Measurements from ENCODE around the gene UPK3B.
"Not testable (repeated sequence)": the region's sequence is repeated elsewhere in the genome, so short reads cannot be mapped to it uniquely, and the experiment has no call there.

UPK3B gene

GRCh38 chr7:76509931-76510877 lies at the start of gene UPK3B:
Gene UPK3B, plus strand, starts transcription at chr7:76510552. Its CDS starts 101 bp downstream, at chr7:76510653.
- Mint-ChIP-seq H3K27ac (peak within 1 kb of the TSS in 1 of 3 experiments; percentile 25), H3K4me3 (no peak within 1 kb of the TSS), H3K36me3 (ENCODE audit: low read depth) (peaks cover 3% of the 10 kb centered on the region), H3K27me3 (ENCODE audit: low read depth) (no peaks in the 10 kb centered on the region), H3K9me3 (no peaks in the 10 kb centered on the region), H3K4me1 (peaks cover 4% of the 10 kb centered on the region)
- TF ChIP-seq, protein P1, sequence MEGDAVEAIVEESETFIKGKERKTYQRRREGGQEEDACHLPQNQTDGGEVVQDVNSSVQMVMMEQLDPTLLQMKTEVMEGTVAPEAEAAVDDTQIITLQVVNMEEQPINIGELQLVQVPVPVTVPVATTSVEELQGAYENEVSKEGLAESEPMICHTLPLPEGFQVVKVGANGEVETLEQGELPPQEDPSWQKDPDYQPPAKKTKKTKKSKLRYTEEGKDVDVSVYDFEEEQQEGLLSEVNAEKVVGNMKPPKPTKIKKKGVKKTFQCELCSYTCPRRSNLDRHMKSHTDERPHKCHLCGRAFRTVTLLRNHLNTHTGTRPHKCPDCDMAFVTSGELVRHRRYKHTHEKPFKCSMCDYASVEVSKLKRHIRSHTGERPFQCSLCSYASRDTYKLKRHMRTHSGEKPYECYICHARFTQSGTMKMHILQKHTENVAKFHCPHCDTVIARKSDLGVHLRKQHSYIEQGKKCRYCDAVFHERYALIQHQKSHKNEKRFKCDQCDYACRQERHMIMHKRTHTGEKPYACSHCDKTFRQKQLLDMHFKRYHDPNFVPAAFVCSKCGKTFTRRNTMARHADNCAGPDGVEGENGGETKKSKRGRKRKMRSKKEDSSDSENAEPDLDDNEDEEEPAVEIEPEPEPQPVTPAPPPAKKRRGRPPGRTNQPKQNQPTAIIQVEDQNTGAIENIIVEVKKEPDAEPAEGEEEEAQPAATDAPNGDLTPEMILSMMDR (IDR thresholded peaks at IDR 0.05; ENCODE audit: unreplicated experiment in 3 of 3) = no peak

DNA sequence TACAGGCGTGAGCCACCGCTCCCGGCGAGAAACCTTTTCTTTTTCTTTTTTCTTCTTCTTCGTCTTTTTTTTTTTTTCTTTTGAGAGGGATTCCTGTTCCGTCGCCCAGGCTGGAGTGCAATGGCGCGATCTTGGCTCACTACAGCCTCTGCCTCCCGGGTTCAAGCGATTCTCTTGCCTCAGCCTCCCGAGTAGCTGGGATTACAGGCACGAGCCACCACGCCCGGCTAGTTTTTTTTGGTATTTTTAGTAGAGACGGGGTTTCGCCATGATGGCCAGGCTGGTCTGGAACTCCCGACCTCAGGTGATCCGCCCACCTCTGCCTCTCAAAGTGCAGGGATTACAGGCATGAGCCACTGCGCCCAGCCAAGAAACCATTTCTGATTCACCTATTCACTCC lies 49.6 kb upstream of the UPK3B start:
- H3K27ac Mint-ChIP-seq; H3K36me3 Mint-ChIP-seq (ENCODE audit: low read depth); H3K4me1 Mint-ChIP-seq; H3K4me3 Mint-ChIP-seq; H3K27me3 Mint-ChIP-seq (ENCODE audit: low read depth); H3K9me3 Mint-ChIP-seq: not testable (repeated sequence)

GRCh38 chr7:76461464-76462101 lies 48.8 kb upstream of the UPK3B start, which contains the start of gene DTX2:
Gene DTX2, plus strand, starts transcription at chr7:76461709. Its CDS starts 18,801 bp downstream, at chr7:76480510.
- not testable (repeated sequence) for H3K27ac Mint-ChIP-seq; H3K36me3 Mint-ChIP-seq (ENCODE audit: low read depth); H3K9me3 Mint-ChIP-seq; H3K27me3 Mint-ChIP-seq (ENCODE audit: low read depth); H3K4me1 Mint-ChIP-seq
- peak within 1 kb of the TSS in 2 of 3 experiments; percentile 55 to 71 for H3K4me3 Mint-ChIP-seq

GRCh38 chr7:76462271-76462882 lies 48.0 kb upstream of the UPK3B start:
- H3K36me3 Mint-ChIP-seq (ENCODE audit: low read depth); H3K9me3 Mint-ChIP-seq; H3K4me3 Mint-ChIP-seq; H3K4me1 Mint-ChIP-seq; H3K27me3 Mint-ChIP-seq (ENCODE audit: low read depth); H3K27ac Mint-ChIP-seq: not testable (repeated sequence)

- not testable (repeated sequence) for H3K27me3 Mint-ChIP-seq (ENCODE audit: low read depth); H3K36me3 Mint-ChIP-seq (ENCODE audit: low read depth); H3K4me3 Mint-ChIP-seq; H3K4me1 Mint-ChIP-seq; H3K27ac Mint-ChIP-seq; H3K9me3 Mint-ChIP-seq
These were observed 45.4 kb upstream of the UPK3B start for GRCh38 chr7:76464959-76465358.

GRCh38 chr7:76465950-76466349 lies 44.4 kb upstream of the UPK3B start:
- H3K27ac Mint-ChIP-seq; H3K27me3 Mint-ChIP-seq (ENCODE audit: low read depth); H3K4me3 Mint-ChIP-seq; H3K9me3 Mint-ChIP-seq; H3K36me3 Mint-ChIP-seq (ENCODE audit: low read depth); H3K4me1 Mint-ChIP-seq: not testable (repeated sequence)

DNA sequence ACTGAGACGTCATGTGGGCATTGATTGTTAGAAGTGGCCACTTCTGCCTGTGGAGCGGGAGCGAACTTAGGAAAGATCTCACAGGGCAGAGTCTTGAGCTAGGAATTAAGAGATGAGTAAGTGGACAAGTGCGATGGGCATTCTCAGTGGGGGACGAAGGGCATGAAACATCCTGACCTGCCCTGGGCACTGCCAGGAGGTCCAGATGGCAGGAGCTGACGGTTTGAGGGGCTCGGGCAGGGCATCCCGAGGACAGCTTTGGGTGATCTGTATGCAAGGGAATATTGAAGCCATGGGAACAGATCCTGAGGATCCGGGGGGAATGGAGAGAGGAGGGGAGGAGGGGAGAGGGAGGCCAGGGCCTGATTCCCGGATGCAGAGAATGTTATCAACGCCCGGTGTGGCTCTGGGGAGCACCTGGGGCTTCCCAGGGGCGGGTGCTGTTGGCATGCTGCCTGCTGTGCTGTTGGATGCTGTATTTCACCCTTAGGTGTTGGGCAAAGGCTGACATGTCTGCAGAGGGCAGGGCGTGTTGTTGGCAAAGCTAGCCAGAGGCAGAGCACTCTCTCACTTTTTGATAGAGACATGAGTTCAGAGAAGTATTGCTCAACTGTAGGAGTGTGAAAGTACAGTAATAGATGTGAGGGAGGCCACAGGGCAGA lies 42.5 kb upstream of the UPK3B start:
- not testable (repeated sequence) for H3K9me3 Mint-ChIP-seq; H3K27me3 Mint-ChIP-seq (ENCODE audit: low read depth); H3K4me1 Mint-ChIP-seq; H3K36me3 Mint-ChIP-seq (ENCODE audit: low read depth); H3K27ac Mint-ChIP-seq; H3K4me3 Mint-ChIP-seq

DNA sequence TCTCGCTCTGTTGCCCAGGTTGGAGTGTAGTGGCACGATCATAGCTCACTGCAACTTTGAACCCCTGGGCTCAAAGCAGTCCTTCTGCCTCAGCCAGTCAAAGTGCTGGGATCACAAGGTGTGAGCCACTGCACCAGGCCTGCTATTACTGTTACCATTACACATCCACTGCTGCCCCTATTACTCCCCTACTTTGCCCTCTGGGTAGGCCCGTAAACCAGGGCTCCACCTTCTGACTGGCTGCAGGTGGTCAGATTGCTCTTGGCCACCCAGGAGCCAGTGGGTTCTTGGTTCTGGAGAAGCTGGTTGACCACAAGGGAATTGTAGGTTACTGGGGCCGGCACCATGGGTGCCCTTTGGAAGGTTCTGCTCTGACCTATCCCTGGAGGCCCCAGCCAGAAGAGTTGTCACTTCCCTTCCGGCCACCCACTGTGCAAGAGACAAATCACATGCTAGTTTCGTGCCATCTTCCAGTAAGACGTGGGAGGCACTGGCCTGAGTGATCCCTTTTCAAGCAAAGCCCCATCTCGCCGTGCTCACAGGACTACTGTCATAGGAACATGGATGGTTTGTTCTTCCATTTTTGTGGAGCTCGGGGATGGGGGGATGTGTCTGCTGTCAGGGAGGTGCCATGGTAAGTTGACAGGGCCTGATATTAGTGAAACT lies 38.7 kb upstream of the UPK3B start:
- not testable (repeated sequence) for H3K9me3 Mint-ChIP-seq; H3K36me3 Mint-ChIP-seq (ENCODE audit: low read depth); H3K27ac Mint-ChIP-seq; H3K4me1 Mint-ChIP-seq; H3K4me3 Mint-ChIP-seq; H3K27me3 Mint-ChIP-seq (ENCODE audit: low read depth)

GRCh38 chr7:76473097-76473496 lies 37.3 kb upstream of the UPK3B start:
- H3K9me3 Mint-ChIP-seq; H3K27ac Mint-ChIP-seq; H3K36me3 Mint-ChIP-seq (ENCODE audit: low read depth); H3K4me1 Mint-ChIP-seq; H3K27me3 Mint-ChIP-seq (ENCODE audit: low read depth); H3K4me3 Mint-ChIP-seq: not testable (repeated sequence)

DNA sequence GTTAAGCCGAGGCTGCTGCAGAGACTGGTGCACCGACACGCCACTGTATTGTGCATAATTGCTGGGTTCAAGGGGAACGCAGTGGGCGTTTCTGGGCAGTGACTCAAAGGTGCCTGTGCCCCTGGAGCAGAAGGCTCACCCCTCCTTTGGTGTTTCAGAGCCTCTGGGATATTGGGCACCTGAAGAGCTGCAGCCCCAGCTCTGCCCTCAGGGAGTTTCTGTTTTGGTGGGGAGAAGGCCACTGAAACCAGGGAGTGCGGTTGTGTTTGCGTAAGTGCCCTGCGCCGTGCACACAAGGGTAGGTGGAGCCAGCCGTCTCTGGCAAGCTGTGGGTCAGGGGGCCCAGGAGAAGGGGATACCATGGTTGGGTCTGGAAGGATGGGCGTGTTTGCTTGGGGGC lies 34.1 kb upstream of the UPK3B start:
- not testable (repeated sequence) for H3K9me3 Mint-ChIP-seq; H3K36me3 Mint-ChIP-seq (ENCODE audit: low read depth); H3K27me3 Mint-ChIP-seq (ENCODE audit: low read depth); H3K4me3 Mint-ChIP-seq; H3K27ac Mint-ChIP-seq; H3K4me1 Mint-ChIP-seq

- not testable (repeated sequence) for H3K27ac Mint-ChIP-seq; H3K4me3 Mint-ChIP-seq; H3K36me3 Mint-ChIP-seq (ENCODE audit: low read depth); H3K4me1 Mint-ChIP-seq; H3K27me3 Mint-ChIP-seq (ENCODE audit: low read depth); H3K9me3 Mint-ChIP-seq
These were observed 33.4 kb upstream of the UPK3B start for GRCh38 chr7:76476742-76477474.

- not testable (repeated sequence) for H3K4me1 Mint-ChIP-seq; H3K9me3 Mint-ChIP-seq; H3K27me3 Mint-ChIP-seq (ENCODE audit: low read depth); H3K4me3 Mint-ChIP-seq; H3K36me3 Mint-ChIP-seq (ENCODE audit: low read depth); H3K27ac Mint-ChIP-seq
These were observed 30.7 kb upstream of the UPK3B start for GRCh38 chr7:76479628-76480027.

All from nephron (organoid).